Liver (tissue), 9 donors: ENCODE measurements around the gene SNX33. TPM values are rescaled to one million over a fixed set of nuclear protein-coding genes. Genes with fewer than 3 reads are reported as not detected.

ENCODE experiments used
- DNase-seq: peaks from one replicate; pipeline ENCODE4 v3.0.0-alpha.2; 2017; ENCODE audit warnings: low spot score
- H3K27ac ChIP-seq, 2 donors: one replicate each; pipeline ENCODE4 v1.7.0; 2013; ENCODE audit warnings: inconsistent platforms in 2 of 2, low read length in 2 of 2, control low read depth in 1 of 2, low read depth in 1 of 2, mild to moderate bottlenecking in 1 of 2
- H3K27me3 ChIP-seq, 4 donors: one replicate each; pipeline versions ENCODE4 v1.6.1 to v1.7.0; 2013; ENCODE audit warnings: low read length in 3 of 4, inconsistent platforms in 1 of 4, mild to moderate bottlenecking in 1 of 4, moderate library complexity in 1 of 4; ENCODE audit not compliant: control insufficient read depth in 4 of 4, insufficient read depth in 4 of 4
- H3K36me3 ChIP-seq, 4 donors: one replicate each; pipeline versions ENCODE4 v1.6.1 to v1.7.0; 2013; ENCODE audit warnings: low read length in 3 of 4, mild to moderate bottlenecking in 3 of 4, low read depth in 1 of 4, moderate library complexity in 1 of 4; ENCODE audit not compliant: control insufficient read depth in 4 of 4, insufficient read depth in 3 of 4
- H3K4me1 ChIP-seq, 4 donors: one replicate each; pipeline versions ENCODE4 v1.6.1 to v1.7.0; 2013; ENCODE audit warnings: low read length in 3 of 4, mild to moderate bottlenecking in 3 of 4, moderate library complexity in 1 of 4; ENCODE audit not compliant: control insufficient read depth in 4 of 4, insufficient read depth in 4 of 4
- H3K4me3 ChIP-seq, 3 donors: one replicate each; pipeline versions ENCODE4 v1.6.1 to v1.7.0; 2013; ENCODE audit warnings: low read length in 3 of 3, control low read depth in 1 of 3, low read depth in 1 of 3, mild to moderate bottlenecking in 1 of 3
- H3K9ac ChIP-seq, 2 donors: one replicate each; pipeline ENCODE4 v1.7.0; 2013; ENCODE audit warnings: low read length in 2 of 2, mild to moderate bottlenecking in 2 of 2, moderate library complexity in 2 of 2, control low read depth in 1 of 2, low read depth in 1 of 2
- H3K9me3 ChIP-seq, 4 donors: one replicate each; pipeline versions ENCODE4 v1.6.1 to v1.7.0; 2013; ENCODE audit warnings: low read length in 3 of 4; ENCODE audit not compliant: control insufficient read depth in 4 of 4
- EGR1 ChIP-seq, 2 donors: IDR thresholded peaks; 2 replicates each; pipeline ENCODE4 v1.6.1; 2016 to 2018; ENCODE audit warnings: antibody characterized with exemption in 2 of 2, low read depth in 2 of 2
- FOXA1 ChIP-seq: IDR thresholded peaks from 2 replicates; pipeline ENCODE4 v1.6.1; 2016; ENCODE audit warnings: antibody characterized with exemption
- GABPA ChIP-seq, 2 donors: IDR thresholded peaks in 1 of 2; conservative IDR thresholded peaks in 1 of 2; 2 replicates each; pipeline ENCODE4 v1.6.1; 2016; ENCODE audit warnings: antibody characterized with exemption in 2 of 2, mild to moderate bottlenecking in 1 of 2, moderate library complexity in 1 of 2
- HNF4A ChIP-seq, 2 donors: conservative IDR thresholded peaks; 2 replicates each; pipeline ENCODE4 v1.6.1; 2016; ENCODE audit warnings: antibody characterized with exemption in 2 of 2, mild to moderate bottlenecking in 2 of 2
- HNF4G ChIP-seq: IDR thresholded peaks from 2 replicates; pipeline ENCODE4 v1.6.1; 2016; ENCODE audit warnings: antibody characterized with exemption
- JUND ChIP-seq, 2 donors: IDR thresholded peaks; 2 replicates each; pipeline ENCODE4 v1.6.1; 2016; ENCODE audit warnings: antibody characterized with exemption in 2 of 2
- RAD21 ChIP-seq, 2 donors: IDR thresholded peaks; 2 replicates each; pipeline ENCODE4 v1.6.1; 2016; ENCODE audit warnings: antibody characterized with exemption in 2 of 2, mild to moderate bottlenecking in 2 of 2
- RXRA ChIP-seq, 2 donors: IDR thresholded peaks; 2 replicates each; pipeline ENCODE4 v1.6.1; 2017 to 2018; ENCODE audit warnings: antibody characterized with exemption in 2 of 2, mild to moderate bottlenecking in 1 of 2
- SP1 ChIP-seq: IDR thresholded peaks from 2 replicates; pipeline ENCODE4 v1.6.1; 2018; ENCODE audit warnings: antibody characterized with exemption, mild to moderate bottlenecking
- TAF1 ChIP-seq: conservative IDR thresholded peaks from 2 replicates; pipeline ENCODE4 v1.6.1; 2016; ENCODE audit warnings: antibody characterized with exemption, mild to moderate bottlenecking
- YY1 ChIP-seq: IDR thresholded peaks from 2 replicates; pipeline ENCODE4 v1.6.1; 2016; ENCODE audit warnings: antibody characterized with exemption, mild to moderate bottlenecking
- WGBS: extraction: QIAGEN DNeasy Blood & Tissue Kit; methylation state at CpG from one replicate; pipeline ENCODE4 v1.1.7; 2013; 5-methylcytosine and 5-hydroxymethylcytosine counted together
- polyA plus RNA-seq, 2 donors: library from polyadenylated mRNA; stranded (reverse) in 1 of 2; unstranded in 1 of 2; fragments of 200-250 nt in 1 of 2; fragments of >200 nt in 1 of 2; fragmentation: Nextera tagmentation in 1 of 2; extraction: Ambion mirVana in 1 of 2; gene quantifications; one replicate each; pipeline versions ENCODE4 v1.2.1 to v1.2.3, GENCODE V29; 2013 to 2015
- total RNA-seq, 2 donors: library from RNA; depleted of rRNA; stranded (reverse); fragments of >200 nt; gene quantifications; one replicate each; pipeline ENCODE4 v1.2.3, GENCODE V29; 2014
- TF ChIP-seq, protein P1 (sequence below): fragments of 150-350 bp; IDR thresholded peaks from 2 replicates; pipeline ENCODE4 v1.5.1; 2017; ENCODE audit warnings: improper control_type of control experiment, low read depth, low read length; ENCODE audit not compliant: missing input control
- TF ChIP-seq, protein P2 (sequence below): IDR thresholded peaks from 2 replicates; pipeline ENCODE4 v1.6.1; 2016; ENCODE audit warnings: antibody characterized with exemption
- TF ChIP-seq, protein P3 (sequence below): IDR thresholded peaks from 2 replicates; pipeline ENCODE4 v1.6.1; 2016; ENCODE audit warnings: antibody characterized with exemption, mild to moderate bottlenecking
- donor health status: healthy.
- donor health status: healthy.
- donor health status: healthy.
- donor health status: healthy.
- donor health status: healthy.

Gene SNX33, protein sequence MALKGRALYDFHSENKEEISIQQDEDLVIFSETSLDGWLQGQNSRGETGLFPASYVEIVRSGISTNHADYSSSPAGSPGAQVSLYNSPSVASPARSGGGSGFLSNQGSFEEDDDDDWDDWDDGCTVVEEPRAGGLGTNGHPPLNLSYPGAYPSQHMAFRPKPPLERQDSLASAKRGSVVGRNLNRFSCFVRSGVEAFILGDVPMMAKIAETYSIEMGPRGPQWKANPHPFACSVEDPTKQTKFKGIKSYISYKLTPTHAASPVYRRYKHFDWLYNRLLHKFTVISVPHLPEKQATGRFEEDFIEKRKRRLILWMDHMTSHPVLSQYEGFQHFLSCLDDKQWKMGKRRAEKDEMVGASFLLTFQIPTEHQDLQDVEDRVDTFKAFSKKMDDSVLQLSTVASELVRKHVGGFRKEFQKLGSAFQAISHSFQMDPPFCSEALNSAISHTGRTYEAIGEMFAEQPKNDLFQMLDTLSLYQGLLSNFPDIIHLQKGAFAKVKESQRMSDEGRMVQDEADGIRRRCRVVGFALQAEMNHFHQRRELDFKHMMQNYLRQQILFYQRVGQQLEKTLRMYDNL
- total RNA-seq (10 to 100 TPM in 1 of 2 donors, 1 to 10 TPM in 1; 7.1 to 10.8 TPM), polyA plus RNA-seq (10 to 100 TPM in 1 of 2 donors, 1 to 10 TPM in 1; 8.0 to 10.3 TPM)

DNA sequence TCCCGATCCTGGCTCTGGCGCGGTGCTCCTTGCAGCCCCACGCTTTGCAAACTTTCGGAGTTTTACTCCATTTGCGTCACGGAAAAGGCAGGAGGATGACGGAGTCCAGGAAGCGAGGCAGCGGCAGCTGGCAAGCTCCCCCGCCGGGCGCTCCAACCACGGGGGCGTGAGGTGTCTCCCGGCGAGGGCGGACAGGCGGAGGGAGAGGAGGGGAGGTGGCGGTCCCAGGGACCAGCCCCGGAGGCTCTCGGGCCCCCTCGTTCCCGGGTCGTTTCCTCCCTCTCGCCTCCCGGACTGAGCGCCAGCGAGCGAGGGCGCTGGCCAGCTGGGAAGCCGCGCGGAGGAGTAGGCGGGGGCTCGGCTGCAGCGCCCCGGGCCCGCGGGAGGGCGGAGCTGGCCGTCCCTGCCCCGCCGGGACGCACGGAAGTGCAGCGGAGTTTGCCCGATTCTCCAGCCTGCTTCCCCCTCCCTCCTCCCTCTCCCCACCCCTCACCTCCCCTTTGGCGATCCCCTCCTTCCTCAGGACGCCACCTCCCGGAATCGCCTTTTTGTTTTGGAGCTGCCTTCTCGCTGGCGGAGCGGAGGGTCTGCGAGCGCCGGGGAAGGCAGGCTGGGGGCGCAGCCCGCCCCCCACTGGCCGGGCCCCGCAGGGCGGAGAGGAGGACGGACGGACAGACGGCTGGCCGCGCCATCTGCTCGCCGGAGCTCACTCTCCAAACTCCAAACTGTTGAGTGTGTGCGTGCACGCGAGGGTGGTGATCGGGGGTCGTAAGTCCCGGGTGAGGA lies at the start of gene SNX33:
TSS of gene SNX33 (plus strand) at position 543 of the 786 bp plus-strand sequence. CDS start 1,191 bp downstream, outside the sequence.
- H3K9ac ChIP-seq: peak within 1 kb of the TSS; percentile 55 to 70
- TF ChIP-seq, protein P1, sequence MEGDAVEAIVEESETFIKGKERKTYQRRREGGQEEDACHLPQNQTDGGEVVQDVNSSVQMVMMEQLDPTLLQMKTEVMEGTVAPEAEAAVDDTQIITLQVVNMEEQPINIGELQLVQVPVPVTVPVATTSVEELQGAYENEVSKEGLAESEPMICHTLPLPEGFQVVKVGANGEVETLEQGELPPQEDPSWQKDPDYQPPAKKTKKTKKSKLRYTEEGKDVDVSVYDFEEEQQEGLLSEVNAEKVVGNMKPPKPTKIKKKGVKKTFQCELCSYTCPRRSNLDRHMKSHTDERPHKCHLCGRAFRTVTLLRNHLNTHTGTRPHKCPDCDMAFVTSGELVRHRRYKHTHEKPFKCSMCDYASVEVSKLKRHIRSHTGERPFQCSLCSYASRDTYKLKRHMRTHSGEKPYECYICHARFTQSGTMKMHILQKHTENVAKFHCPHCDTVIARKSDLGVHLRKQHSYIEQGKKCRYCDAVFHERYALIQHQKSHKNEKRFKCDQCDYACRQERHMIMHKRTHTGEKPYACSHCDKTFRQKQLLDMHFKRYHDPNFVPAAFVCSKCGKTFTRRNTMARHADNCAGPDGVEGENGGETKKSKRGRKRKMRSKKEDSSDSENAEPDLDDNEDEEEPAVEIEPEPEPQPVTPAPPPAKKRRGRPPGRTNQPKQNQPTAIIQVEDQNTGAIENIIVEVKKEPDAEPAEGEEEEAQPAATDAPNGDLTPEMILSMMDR: peak; percentile 28
- peak in 1 of 2 donors; percentile 18 for TF ChIP-seq HNF4A (conservative IDR thresholded peaks at IDR 0.05)
- no peak for TF ChIP-seq TAF1
- TF ChIP-seq FOXA1: no peak
- TF ChIP-seq RAD21 (IDR thresholded peaks at IDR 0.05): peak in 1 of 2 donors; percentile 11
- no peak for TF ChIP-seq GABPA (IDR thresholded peaks at IDR 0.05 in 1 of 2, conservative IDR thresholded peaks at IDR 0.05 in 1 of 2)
- peak; percentile 47 to 80 for TF ChIP-seq EGR1 (IDR thresholded peaks at IDR 0.05; ENCODE audit: low read depth in 2 of 2)
- peak in 1 of 2 donors; percentile 9 for TF ChIP-seq RXRA (IDR thresholded peaks at IDR 0.05)
- TF ChIP-seq SP1: peak; percentile 28
- TF ChIP-seq, protein P2, sequence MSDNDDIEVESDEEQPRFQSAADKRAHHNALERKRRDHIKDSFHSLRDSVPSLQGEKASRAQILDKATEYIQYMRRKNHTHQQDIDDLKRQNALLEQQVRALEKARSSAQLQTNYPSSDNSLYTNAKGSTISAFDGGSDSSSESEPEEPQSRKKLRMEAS: peak; percentile 20
- TF ChIP-seq, protein P3, sequence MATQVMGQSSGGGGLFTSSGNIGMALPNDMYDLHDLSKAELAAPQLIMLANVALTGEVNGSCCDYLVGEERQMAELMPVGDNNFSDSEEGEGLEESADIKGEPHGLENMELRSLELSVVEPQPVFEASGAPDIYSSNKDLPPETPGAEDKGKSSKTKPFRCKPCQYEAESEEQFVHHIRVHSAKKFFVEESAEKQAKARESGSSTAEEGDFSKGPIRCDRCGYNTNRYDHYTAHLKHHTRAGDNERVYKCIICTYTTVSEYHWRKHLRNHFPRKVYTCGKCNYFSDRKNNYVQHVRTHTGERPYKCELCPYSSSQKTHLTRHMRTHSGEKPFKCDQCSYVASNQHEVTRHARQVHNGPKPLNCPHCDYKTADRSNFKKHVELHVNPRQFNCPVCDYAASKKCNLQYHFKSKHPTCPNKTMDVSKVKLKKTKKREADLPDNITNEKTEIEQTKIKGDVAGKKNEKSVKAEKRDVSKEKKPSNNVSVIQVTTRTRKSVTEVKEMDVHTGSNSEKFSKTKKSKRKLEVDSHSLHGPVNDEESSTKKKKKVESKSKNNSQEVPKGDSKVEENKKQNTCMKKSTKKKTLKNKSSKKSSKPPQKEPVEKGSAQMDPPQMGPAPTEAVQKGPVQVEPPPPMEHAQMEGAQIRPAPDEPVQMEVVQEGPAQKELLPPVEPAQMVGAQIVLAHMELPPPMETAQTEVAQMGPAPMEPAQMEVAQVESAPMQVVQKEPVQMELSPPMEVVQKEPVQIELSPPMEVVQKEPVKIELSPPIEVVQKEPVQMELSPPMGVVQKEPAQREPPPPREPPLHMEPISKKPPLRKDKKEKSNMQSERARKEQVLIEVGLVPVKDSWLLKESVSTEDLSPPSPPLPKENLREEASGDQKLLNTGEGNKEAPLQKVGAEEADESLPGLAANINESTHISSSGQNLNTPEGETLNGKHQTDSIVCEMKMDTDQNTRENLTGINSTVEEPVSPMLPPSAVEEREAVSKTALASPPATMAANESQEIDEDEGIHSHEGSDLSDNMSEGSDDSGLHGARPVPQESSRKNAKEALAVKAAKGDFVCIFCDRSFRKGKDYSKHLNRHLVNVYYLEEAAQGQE: no peak
- peak; percentile 22 for TF ChIP-seq YY1
- peak; percentile 66 for DNase-seq
- WGBS: under 1% methylated on average over 76 of the region's 76 CpGs
- H3K27ac ChIP-seq: peak within 1 kb of the TSS; percentile 96 to 99
- H3K4me1 ChIP-seq: peaks cover 20 to 51% (median 44%) of the 10 kb centered on the region in 4 donors
- H3K36me3 ChIP-seq: peaks cover 0 to 3% (median 1%) of the 10 kb centered on the region in 4 donors
- peak within 1 kb of the TSS; percentile 81 to 91 (median 91) for H3K4me3 ChIP-seq
- no peaks in the 10 kb centered on the region for H3K9me3 ChIP-seq
- no peaks in the 10 kb centered on the region for H3K27me3 ChIP-seq

DNA sequence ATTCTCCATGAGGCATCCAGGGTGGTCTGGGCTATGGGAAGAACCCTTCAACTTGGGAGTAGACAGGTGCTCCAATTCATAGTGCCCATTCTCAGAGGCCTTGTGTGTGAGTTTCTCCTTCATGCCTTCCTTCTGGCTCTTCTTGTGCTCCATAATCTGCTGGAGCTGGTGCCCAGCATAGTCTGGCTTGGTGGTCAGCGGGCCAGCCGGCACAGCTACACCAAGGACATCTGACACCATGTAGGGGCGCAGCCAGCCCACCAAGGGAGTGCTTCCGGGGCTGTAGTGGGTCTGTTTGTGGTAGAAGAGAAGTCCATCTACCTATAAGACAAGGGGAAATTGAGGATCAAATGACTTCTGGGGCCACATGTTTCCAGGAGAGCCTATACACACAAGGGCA lies 49.4 kb upstream of the SNX33 start:
- no peaks in the 10 kb centered on the region for H3K27me3 ChIP-seq
- H3K27ac ChIP-seq: peak overlapping the region; percentile 51 to 64
- TF ChIP-seq JUND (IDR thresholded peaks at IDR 0.05): no peak
- TF ChIP-seq, protein P3: no peak
- no peak for TF ChIP-seq TAF1
- no peak for TF ChIP-seq HNF4G
- H3K4me1 ChIP-seq: peaks cover 5 to 29% (median 20%) of the 10 kb centered on the region in 4 donors
- DNase-seq: no peak
- H3K36me3 ChIP-seq: peaks cover 2 to 14% (median 10%) of the 10 kb centered on the region in 4 donors
- WGBS: 98% methylated on average over 4 of the region's 4 CpGs
- H3K9ac ChIP-seq: no peak overlapping the region
- H3K4me3 ChIP-seq: no peak overlapping the region
- no peaks in the 10 kb centered on the region for H3K9me3 ChIP-seq
